Measurements from ENCODE around the gene MTX3. TPM values are rescaled to one million over a fixed set of nuclear protein-coding genes. Genes with fewer than 3 reads are reported as not detected.

MTX3 gene
- total RNA-seq, 1 experiment from 2014 or later: 34.9 TPM

DNA sequence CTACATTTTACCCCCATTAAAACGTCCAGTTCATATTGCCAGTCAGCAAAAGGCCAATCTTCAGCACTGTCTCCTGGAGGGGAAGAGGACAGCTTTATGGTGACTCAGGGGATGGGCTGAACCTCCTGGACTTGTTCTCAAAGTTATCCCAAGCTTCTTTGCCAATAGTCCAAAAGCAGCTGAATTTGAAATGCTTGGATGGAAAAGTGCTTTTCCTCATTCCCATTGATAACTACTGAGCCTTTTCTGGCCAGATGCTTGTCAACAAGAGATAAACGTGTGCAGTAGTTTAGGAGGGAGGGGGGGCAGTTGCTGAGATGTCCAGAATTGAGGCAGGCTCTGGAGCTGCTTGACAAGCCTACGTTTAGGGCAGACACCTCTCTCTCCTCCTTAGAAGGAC is 43.5 kb downstream of the MTX3 start:
- no peaks in the 10 kb centered on the region for H3K36me3 ChIP-seq (ENCODE audit: control insufficient read depth in 1 of 2, insufficient read depth in 2 of 2, low read length in 2 of 2)
- ChIA-PET CTCF (interaction anchor here (0.6 kb wide), 1 partner anchor 136 kb away, joined by 3 read pairs; no protein-coding TSS in a partner anchor), RAD21 (ENCODE audit: low non-redundant PET in 1 of 2, low total read pairs in 2 of 2, uncharacterized antibody in 2 of 2, unreplicated experiment in 2 of 2) (no interaction called here), POLR2A (no interaction called here)
- no peak overlapping the region for H3K27ac ChIP-seq (ENCODE audit: low read depth, low read length)
- ATAC-seq (no peak), DNase-seq (ENCODE audit: low read depth, low spot score) (no peak)
- H2AFZ ChIP-seq (ENCODE audit: low read depth, low read length, poor library complexity, severe bottlenecking): no peak overlapping the region
- no peak for TF ChIP-seq ZNF274 (IDR thresholded peaks at IDR 0.05; ENCODE audit: low read depth, low read length)
- no peak for TF ChIP-seq CBX3 (IDR thresholded peaks at IDR 0.05; ENCODE audit: low read depth)
- TF ChIP-seq SIN3A (IDR thresholded peaks at IDR 0.05; ENCODE audit: low read depth): no peak
- TF ChIP-seq, protein P1, sequence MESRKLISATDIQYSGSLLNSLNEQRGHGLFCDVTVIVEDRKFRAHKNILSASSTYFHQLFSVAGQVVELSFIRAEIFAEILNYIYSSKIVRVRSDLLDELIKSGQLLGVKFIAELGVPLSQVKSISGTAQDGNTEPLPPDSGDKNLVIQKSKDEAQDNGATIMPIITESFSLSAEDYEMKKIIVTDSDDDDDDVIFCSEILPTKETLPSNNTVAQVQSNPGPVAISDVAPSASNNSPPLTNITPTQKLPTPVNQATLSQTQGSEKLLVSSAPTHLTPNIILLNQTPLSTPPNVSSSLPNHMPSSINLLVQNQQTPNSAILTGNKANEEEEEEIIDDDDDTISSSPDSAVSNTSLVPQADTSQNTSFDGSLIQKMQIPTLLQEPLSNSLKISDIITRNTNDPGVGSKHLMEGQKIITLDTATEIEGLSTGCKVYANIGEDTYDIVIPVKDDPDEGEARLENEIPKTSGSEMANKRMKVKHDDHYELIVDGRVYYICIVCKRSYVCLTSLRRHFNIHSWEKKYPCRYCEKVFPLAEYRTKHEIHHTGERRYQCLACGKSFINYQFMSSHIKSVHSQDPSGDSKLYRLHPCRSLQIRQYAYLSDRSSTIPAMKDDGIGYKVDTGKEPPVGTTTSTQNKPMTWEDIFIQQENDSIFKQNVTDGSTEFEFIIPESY (IDR thresholded peaks at IDR 0.05; ENCODE audit: extremely low read depth, insufficient replicate concordance, low read length): no peak
- no peak for TF ChIP-seq FOSL1 (IDR thresholded peaks at IDR 0.05; ENCODE audit: low read depth)
- TF ChIP-seq, protein P2, sequence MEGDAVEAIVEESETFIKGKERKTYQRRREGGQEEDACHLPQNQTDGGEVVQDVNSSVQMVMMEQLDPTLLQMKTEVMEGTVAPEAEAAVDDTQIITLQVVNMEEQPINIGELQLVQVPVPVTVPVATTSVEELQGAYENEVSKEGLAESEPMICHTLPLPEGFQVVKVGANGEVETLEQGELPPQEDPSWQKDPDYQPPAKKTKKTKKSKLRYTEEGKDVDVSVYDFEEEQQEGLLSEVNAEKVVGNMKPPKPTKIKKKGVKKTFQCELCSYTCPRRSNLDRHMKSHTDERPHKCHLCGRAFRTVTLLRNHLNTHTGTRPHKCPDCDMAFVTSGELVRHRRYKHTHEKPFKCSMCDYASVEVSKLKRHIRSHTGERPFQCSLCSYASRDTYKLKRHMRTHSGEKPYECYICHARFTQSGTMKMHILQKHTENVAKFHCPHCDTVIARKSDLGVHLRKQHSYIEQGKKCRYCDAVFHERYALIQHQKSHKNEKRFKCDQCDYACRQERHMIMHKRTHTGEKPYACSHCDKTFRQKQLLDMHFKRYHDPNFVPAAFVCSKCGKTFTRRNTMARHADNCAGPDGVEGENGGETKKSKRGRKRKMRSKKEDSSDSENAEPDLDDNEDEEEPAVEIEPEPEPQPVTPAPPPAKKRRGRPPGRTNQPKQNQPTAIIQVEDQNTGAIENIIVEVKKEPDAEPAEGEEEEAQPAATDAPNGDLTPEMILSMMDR (IDR thresholded peaks at IDR 0.05 in 2 of 3, conservative IDR thresholded peaks at IDR 0.05 in 1 of 3; ENCODE audit: borderline replicate concordance in 1 of 3, insufficient read depth in 1 of 3, low read depth in 2 of 3, low read length in 2 of 3): no peak
- no peak for TF ChIP-seq YY1 (IDR thresholded peaks at IDR 0.05; ENCODE audit: extremely low read depth, insufficient replicate concordance, low read depth, low read length)
- TF ChIP-seq, protein P3, sequence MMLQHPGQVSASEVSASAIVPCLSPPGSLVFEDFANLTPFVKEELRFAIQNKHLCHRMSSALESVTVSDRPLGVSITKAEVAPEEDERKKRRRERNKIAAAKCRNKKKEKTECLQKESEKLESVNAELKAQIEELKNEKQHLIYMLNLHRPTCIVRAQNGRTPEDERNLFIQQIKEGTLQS (IDR thresholded peaks at IDR 0.05): no peak
- no TSS peak for BruUV-seq (replicated peaks)
- H3K4me3 ChIP-seq (replicated peaks in 1 of 2; ENCODE audit: low read depth in 1 of 2, low read length in 2 of 2): no peak overlapping the region
- H3K27me3 ChIP-seq (ENCODE audit: insufficient read depth, low read length): no peaks in the 10 kb centered on the region
- no peaks in the 10 kb centered on the region for H3K9me3 ChIP-seq (ENCODE audit: control insufficient read depth in 1 of 2, insufficient read depth in 1 of 2, low read depth in 1 of 2, low read length in 2 of 2)
- H3K4me2 ChIP-seq (ENCODE audit: low read length): no peak overlapping the region
- no peaks in the 10 kb centered on the region for H3K4me1 ChIP-seq (ENCODE audit: control insufficient read depth in 1 of 2, insufficient read depth in 2 of 2, low read length in 2 of 2)
- no peak overlapping the region for H3K9ac ChIP-seq (ENCODE audit: low read length)
- H3K9me2 ChIP-seq (ENCODE audit: insufficient read depth): no peaks in the 10 kb centered on the region
- intact Hi-C loops (cut with micrococcal nuclease): no loop called here
- H3K79me2 ChIP-seq (ENCODE audit: insufficient read depth, low read length): no peaks in the 10 kb centered on the region
- H4K20me1 ChIP-seq (ENCODE audit: insufficient read depth): no peaks in the 10 kb centered on the region

All from HCT116 (cell line).